ENCODE measurements around the gene ZFP3. TPM values are rescaled to one million over a fixed set of nuclear protein-coding genes. Genes with fewer than 3 reads are reported as not detected.
"Not testable (repeated sequence)": the region's sequence is repeated elsewhere in the genome, so short reads cannot be mapped to it uniquely, and the experiment has no call there.

Gene ZFP3
- total and polyA plus RNA-seq, 2 donors (not counting 3 experiments of a cell fraction or from before 2014, with no cell fraction given) = 1.7 TPM

GRCh38 chr17:5121186-5121841 lies 43.0 kb downstream of the ZFP3 start:
- H3K9me1 ChIP-seq (replicated peaks; ENCODE audit: control insufficient read depth, extremely low read depth, insufficient read depth, low read length) = no peaks in the 10 kb centered on the region
- DNase-seq (ENCODE audit: low read depth, low spot score) (no peak), FAIRE-seq (no peak)
- no peak overlapping the region for H3K4me2 ChIP-seq (ENCODE audit: insufficient read depth, low read length)
- H3K36me3 ChIP-seq (ENCODE audit: control insufficient read depth in 2 of 2, extremely low read depth in 1 of 2, insufficient read depth in 2 of 2, low read length in 2 of 2) = no peaks in the 10 kb centered on the region
- no TSS peak for BruUV-seq (replicated peaks)
- ChIA-PET CTCF (no interaction called here), POLR2A (no interaction called here)
- H3K79me2 ChIP-seq (ENCODE audit: control insufficient read depth, insufficient read depth, low read length) = no peaks in the 10 kb centered on the region
- H3K4me1 ChIP-seq (ENCODE audit: control insufficient read depth, extremely low read depth, insufficient read depth, low read length) = no peaks in the 10 kb centered on the region
- H4K20me1 ChIP-seq (replicated peaks; ENCODE audit: control insufficient read depth, extremely low read depth, insufficient read depth, low read length) = no peaks in the 10 kb centered on the region
- dilution Hi-C loops (cut with MboI; ENCODE audit: extremely low pct_ligation_motif_present, low sequenced_read_pairs) (no loop called here), intact Hi-C loops (cut with micrococcal nuclease) (no loop called here)
- no peak for TF ChIP-seq JUN (IDR thresholded peaks at IDR 0.05; ENCODE audit: borderline replicate concordance, insufficient read depth, insufficient read length, low read depth)
- TF ChIP-seq CTCF (IDR thresholded peaks at IDR 0.05; ENCODE audit: extremely low read depth in 1 of 2, insufficient read depth in 1 of 2, low read depth in 1 of 2, low read length in 2 of 2) = no peak
- no peak for TF ChIP-seq GATA2 (IDR thresholded peaks at IDR 0.05; ENCODE audit: insufficient read depth, insufficient read length, low read depth, low read length)
- no peak for TF ChIP-seq POLR2A (IDR thresholded peaks at IDR 0.05; ENCODE audit: low read depth, low read length)
- TF ChIP-seq POLR2AphosphoS5 (IDR thresholded peaks at IDR 0.05; ENCODE audit: insufficient read depth, low read depth, low read length) = no peak
- no peak for TF ChIP-seq MAX (IDR thresholded peaks at IDR 0.05; ENCODE audit: insufficient read depth, insufficient read length)
- no peak for TF ChIP-seq EZH2 (IDR thresholded peaks at IDR 0.05; ENCODE audit: borderline replicate concordance, low read depth, low read length, severe bottlenecking)
- no peak for TF ChIP-seq FOS (IDR thresholded peaks at IDR 0.05; ENCODE audit: borderline replicate concordance, insufficient read depth, low read length)
- TF ChIP-seq MYC (IDR thresholded peaks at IDR 0.05; ENCODE audit: low read depth, low read length) = no peak
- no peaks in the 10 kb centered on the region for H3K9me3 ChIP-seq (replicated peaks; ENCODE audit: control insufficient read depth, insufficient read depth, low read length)
- no peak overlapping the region for H2AFZ ChIP-seq (ENCODE audit: low read depth, low read length)
- no peak overlapping the region for H3K9ac ChIP-seq (replicated peaks; ENCODE audit: extremely low read depth, insufficient read depth, low read length)
- H3K4me3 ChIP-seq (replicated peaks in 1 of 3; ENCODE audit: insufficient read depth in 1 of 3, low read depth in 1 of 3, low read length in 3 of 3) = no peak overlapping the region
- no peak overlapping the region for H3K27ac ChIP-seq (ENCODE audit: insufficient read depth, low read depth, low read length)
- H3K27me3 ChIP-seq (ENCODE audit: control insufficient read depth in 2 of 2, insufficient read depth in 2 of 2, low read length in 2 of 2) = peaks cover 34% of the 10 kb centered on the region in 2 experiments

- FAIRE-seq; H3K4me2 ChIP-seq (ENCODE audit: insufficient read depth, low read length); H3K79me2 ChIP-seq (ENCODE audit: control insufficient read depth, insufficient read depth, low read length); H3K9me1 ChIP-seq (replicated peaks; ENCODE audit: control insufficient read depth, extremely low read depth, insufficient read depth, low read length); H3K4me1 ChIP-seq (ENCODE audit: control insufficient read depth, extremely low read depth, insufficient read depth, low read length); POLR2A ChIA-PET; H3K9ac ChIP-seq (replicated peaks; ENCODE audit: extremely low read depth, insufficient read depth, low read length); DNase-seq (ENCODE audit: low read depth, low spot score); CTCF ChIA-PET; H3K9me3 ChIP-seq (replicated peaks; ENCODE audit: control insufficient read depth, insufficient read depth, low read length); BruUV-seq (replicated peaks); dilution Hi-C loops (cut with MboI; ENCODE audit: extremely low pct_ligation_motif_present, low sequenced_read_pairs); H3K36me3 ChIP-seq (ENCODE audit: control insufficient read depth in 2 of 2, extremely low read depth in 1 of 2, insufficient read depth in 2 of 2, low read length in 2 of 2); H3K4me3 ChIP-seq (replicated peaks in 1 of 3; ENCODE audit: insufficient read depth in 1 of 3, low read depth in 1 of 3, low read length in 3 of 3); H4K20me1 ChIP-seq (replicated peaks; ENCODE audit: control insufficient read depth, extremely low read depth, insufficient read depth, low read length); H2AFZ ChIP-seq (ENCODE audit: low read depth, low read length); H3K27ac ChIP-seq (ENCODE audit: insufficient read depth, low read depth, low read length); intact Hi-C loops (cut with micrococcal nuclease): not testable (repeated sequence)
- peaks cover 26 to 27% of the 10 kb centered on the region in 2 experiments for H3K27me3 ChIP-seq (ENCODE audit: control insufficient read depth in 2 of 2, insufficient read depth in 2 of 2, low read length in 2 of 2)
These were observed 43.8 kb downstream of the ZFP3 start for GRCh38 chr17:5122056-5122455.
